G401 (cell line): ENCODE results near the gene TOR1AIP2. TPM values are rescaled to one million over a fixed set of nuclear protein-coding genes. Genes with fewer than 3 reads are reported as not detected.

Source experiments
- total RNA-seq: library from RNA; depleted of rRNA; stranded (reverse); fragments of >200 nt; shearing (Covaris generic); gene quantifications from 2 replicates; pipeline ENCODE4 v1.2.3, GENCODE V29; 2014; rRNA removed

TOR1AIP2 gene
- total RNA-seq, 1 experiment from 2014 or later, result 27.9 TPM

Other genes starting within 250 kb of the TOR1AIP2 start
- not detected in 2 replicates for gene FAM163A, start 134.5 kb downstream of the TOR1AIP2 start, total RNA-seq
- 23.9 and 42.6 TPM in 2 replicates for gene TOR1AIP1, start 4.5 kb upstream of the TOR1AIP2 start, total RNA-seq
- 37.1 and 64.9 TPM in 2 replicates for gene CEP350, start 77.0 kb upstream of the TOR1AIP2 start, total RNA-seq